HG03175 (cell line): ENCODE results near the gene NAE1.

Source experiments
- ATAC-seq: cut with Tn5 transposase; IDR thresholded peaks from one replicate; pipeline ENCODE4 v1.9.1; 2021; ENCODE audit warnings: mild to moderate bottlenecking, moderate library complexity; ENCODE audit not compliant: unreplicated experiment

Gene NAE1

GRCh38 chr16:66850115-66850815 is 19.5 kb upstream of the NAE1 start:
- ATAC-seq = no peak

GRCh38 chr16:66849549-66849948 is 18.8 kb upstream of the NAE1 start:
- no peak for ATAC-seq

GRCh38 chr16:66849021-66849420 is 18.2 kb upstream of the NAE1 start:
- ATAC-seq = no peak

- no peak for ATAC-seq
Measured at GRCh38 chr16:66848172-66848571, 17.4 kb upstream of the NAE1 start.

- no peak for ATAC-seq
Measured at GRCh38 chr16:66847533-66848067, 16.8 kb upstream of the NAE1 start.

GRCh38 chr16:66846831-66847230 is 16.1 kb upstream of the NAE1 start:
- no peak for ATAC-seq

GRCh38 chr16:66846266-66846665 is 15.5 kb upstream of the NAE1 start:
- no peak for ATAC-seq

- no peak for ATAC-seq
Measured at GRCh38 chr16:66845791-66846221, 15.0 kb upstream of the NAE1 start.

- no peak for ATAC-seq
Measured at GRCh38 chr16:66845080-66845410, 14.3 kb upstream of the NAE1 start.

GRCh38 chr16:66844342-66845079 is 13.7 kb upstream of the NAE1 start, which contains the start of gene CA7:
TSS of gene CA7 (plus strand) at chr16:66844414. CDS start at chr16:66844488, 74 bp downstream.
- no peak for ATAC-seq

GRCh38 chr16:66844009-66844341 is 13.2 kb upstream of the NAE1 start:
- ATAC-seq = no peak

- no peak for ATAC-seq
Measured at GRCh38 chr16:66843191-66843590, 12.4 kb upstream of the NAE1 start.

- ATAC-seq = no peak
Measured at GRCh38 chr16:66842765-66843164, 12.0 kb upstream of the NAE1 start.

GRCh38 chr16:66841366-66841765 is 10.6 kb upstream of the NAE1 start:
- ATAC-seq = no peak

GRCh38 chr16:66840883-66841282 is 10.1 kb upstream of the NAE1 start:
- no peak for ATAC-seq

GRCh38 chr16:66834746-66835145 is 4.0 kb upstream of the NAE1 start:
- ATAC-seq = no peak

- no peak for ATAC-seq
Measured at GRCh38 chr16:66832661-66833305, 2.0 kb upstream of the NAE1 start.

- no peak for ATAC-seq
Measured at GRCh38 chr16:66832190-66832589, 1.4 kb upstream of the NAE1 start.

- no peak for ATAC-seq
Measured at GRCh38 chr16:66824006-66824405, 6.8 kb downstream of the NAE1 start.

- ATAC-seq = no peak
Measured at GRCh38 chr16:66814734-66815133, 16.0 kb downstream of the NAE1 start.

GRCh38 chr16:66811043-66811442 is 19.7 kb downstream of the NAE1 start:
- ATAC-seq = no peak

GRCh38 chr16:66810391-66810790 is 20.4 kb downstream of the NAE1 start:
- no peak for ATAC-seq
